CD4-positive, alpha-beta T cell treated with Interleukin-1 beta for 1 hour (primary cell): Measurements from ENCODE around the gene IFIT2.
"Not testable (repeated sequence)": the region's sequence is repeated elsewhere in the genome, so short reads cannot be mapped to it uniquely, and the experiment has no call there.

Experiments used
- DNase-seq, 2 donors: peaks; one replicate each; pipeline ENCODE4 v3.0.0-alpha.2; 2020 to 2022

The IFIT2 gene

GRCh38 chr10:89343089-89343767 lies 41.4 kb downstream of the IFIT2 start:
- DNase-seq: no peak

GRCh38 chr10:89344156-89344555 lies 42.3 kb downstream of the IFIT2 start:
- DNase-seq: no peak

GRCh38 chr10:89345367-89346000 lies 43.6 kb downstream of the IFIT2 start:
- no peak for DNase-seq

- no peak for DNase-seq
Observed at GRCh38 chr10:89346405-89347254, 44.8 kb downstream of the IFIT2 start.

- DNase-seq: no peak
Observed at GRCh38 chr10:89347701-89348457, 46.0 kb downstream of the IFIT2 start.

- no peak for DNase-seq
Observed at GRCh38 chr10:89348481-89348880, 46.6 kb downstream of the IFIT2 start.

- DNase-seq: no peak
Observed at GRCh38 chr10:89348975-89349374, 47.1 kb downstream of the IFIT2 start.

GRCh38 chr10:89350631-89351315 lies 48.9 kb downstream of the IFIT2 start:
- DNase-seq: not testable (repeated sequence)

GRCh38 chr10:89351412-89351779 lies 49.5 kb downstream of the IFIT2 start:
- DNase-seq: no peak

- no peak for DNase-seq
Observed at GRCh38 chr10:89351780-89352597, 50.1 kb downstream of the IFIT2 start.

- DNase-seq: no peak
Observed at GRCh38 chr10:89352802-89353201, 51.0 kb downstream of the IFIT2 start.

- DNase-seq: no peak
Observed at GRCh38 chr10:89355394-89355931, 53.6 kb downstream of the IFIT2 start.

GRCh38 chr10:89357096-89357495 lies 55.2 kb downstream of the IFIT2 start:
- DNase-seq: no peak

GRCh38 chr10:89357975-89358374 lies 56.1 kb downstream of the IFIT2 start:
- no peak for DNase-seq
